ENCODE data around the gene TARDBP. TPM values are rescaled to one million over a fixed set of nuclear protein-coding genes. Genes with fewer than 3 reads are reported as not detected.

Gene TARDBP
- 190 and 202 TPM in 2 replicates for total RNA-seq

- Mint-ChIP-seq H3K27me3 (ENCODE audit: low read depth) (no peaks in the 10 kb centered on the region), H3K27ac (peak within 1 kb of the TSS; percentile 98), H3K4me3 (ENCODE audit: low read depth) (peak within 1 kb of the TSS; percentile 94), H3K9me3 (no peaks in the 10 kb centered on the region), H3K36me3 (ENCODE audit: low read depth) (peaks cover 38% of the 10 kb centered on the region), H3K4me1 (ENCODE audit: low read depth) (peaks cover 19% of the 10 kb centered on the region)
- DNase-seq (ENCODE audit: low spot score), result peak; percentile 89
- intact Hi-C loops (cut with micrococcal nuclease), result loop anchor here (2.0 to 10.0 kb wide), 3 partner anchors 52 to 515 kb away; partner anchors contain the start of genes MTOR and SRM
Observed at GRCh38 chr1:11012260-11013159, at the start of gene TARDBP. TSS of gene TARDBP (plus strand) at chr1:11012654. CDS start at chr1:11013728, 1,074 bp downstream.

- no peak overlapping the region for H3K4me3 Mint-ChIP-seq (ENCODE audit: low read depth)
- H3K36me3 Mint-ChIP-seq (ENCODE audit: low read depth), result no peaks in the 10 kb centered on the region
- peaks cover 16% of the 10 kb centered on the region for H3K4me1 Mint-ChIP-seq (ENCODE audit: low read depth)
- intact Hi-C loops (cut with micrococcal nuclease), result no loop called here
- H3K27ac Mint-ChIP-seq, result no peak overlapping the region
- no peaks in the 10 kb centered on the region for H3K9me3 Mint-ChIP-seq
- DNase-seq (ENCODE audit: low spot score), result no peak
- H3K27me3 Mint-ChIP-seq (ENCODE audit: low read depth), result peaks cover 37% of the 10 kb centered on the region
Observed at GRCh38 chr1:10965546-10966226, 46.8 kb upstream of the TARDBP start.

GRCh38 chr1:10967090-10967489 lies 45.4 kb upstream of the TARDBP start:
- no peak overlapping the region for H3K4me3 Mint-ChIP-seq (ENCODE audit: low read depth)
- no peaks in the 10 kb centered on the region for H3K9me3 Mint-ChIP-seq
- intact Hi-C loops (cut with micrococcal nuclease), result no loop called here
- H3K4me1 Mint-ChIP-seq (ENCODE audit: low read depth), result peaks cover 13% of the 10 kb centered on the region
- H3K27ac Mint-ChIP-seq, result no peak overlapping the region
- H3K27me3 Mint-ChIP-seq (ENCODE audit: low read depth), result peaks cover 36% of the 10 kb centered on the region
- H3K36me3 Mint-ChIP-seq (ENCODE audit: low read depth), result no peaks in the 10 kb centered on the region
- DNase-seq (ENCODE audit: low spot score), result no peak

DNA sequence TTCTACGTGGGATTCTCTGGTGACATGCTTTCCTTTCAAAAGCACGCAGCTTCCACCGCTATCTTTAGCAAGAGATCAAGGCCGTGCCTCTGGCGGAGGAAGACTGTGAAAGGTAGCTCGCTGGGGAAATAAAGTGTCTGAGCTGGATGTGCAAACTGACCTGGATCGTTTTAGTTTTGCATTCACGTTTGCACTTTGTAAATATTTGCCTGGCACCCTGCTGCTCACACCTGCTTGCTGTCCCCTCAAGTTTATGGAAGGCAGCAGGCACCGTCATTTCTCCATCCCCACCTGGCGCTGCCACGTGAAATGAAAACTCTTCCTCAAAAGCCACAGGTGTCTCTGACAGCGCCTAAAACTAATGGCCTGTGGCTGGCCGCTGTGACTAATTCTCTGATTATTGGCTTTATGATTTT lies 44.0 kb upstream of the TARDBP start:
- no peak overlapping the region for H3K27ac Mint-ChIP-seq
- H3K4me1 Mint-ChIP-seq (ENCODE audit: low read depth), result peaks cover 13% of the 10 kb centered on the region
- H3K4me3 Mint-ChIP-seq (ENCODE audit: low read depth), result no peak overlapping the region
- H3K9me3 Mint-ChIP-seq, result no peaks in the 10 kb centered on the region
- no peaks in the 10 kb centered on the region for H3K36me3 Mint-ChIP-seq (ENCODE audit: low read depth)
- intact Hi-C loops (cut with micrococcal nuclease), result no loop called here
- H3K27me3 Mint-ChIP-seq (ENCODE audit: low read depth), result peaks cover 29% of the 10 kb centered on the region
- no peak for DNase-seq (ENCODE audit: low spot score)

GRCh38 chr1:10969267-10969970 lies 43.0 kb upstream of the TARDBP start:
- Mint-ChIP-seq H3K4me3 (ENCODE audit: low read depth) (no peak overlapping the region), H3K4me1 (ENCODE audit: low read depth) (peaks cover 13% of the 10 kb centered on the region), H3K36me3 (ENCODE audit: low read depth) (no peaks in the 10 kb centered on the region), H3K9me3 (no peaks in the 10 kb centered on the region), H3K27ac (no peak overlapping the region), H3K27me3 (ENCODE audit: low read depth) (peaks cover 20% of the 10 kb centered on the region)
- intact Hi-C loops (cut with micrococcal nuclease), result no loop called here
- no peak for DNase-seq (ENCODE audit: low spot score)

GRCh38 chr1:10969971-10970332 lies 42.5 kb upstream of the TARDBP start:
- no peak overlapping the region for H3K4me3 Mint-ChIP-seq (ENCODE audit: low read depth)
- H3K36me3 Mint-ChIP-seq (ENCODE audit: low read depth), result no peaks in the 10 kb centered on the region

GRCh38 chr1:10973552-10973951 lies 38.9 kb upstream of the TARDBP start:
- Mint-ChIP-seq H3K4me1 (ENCODE audit: low read depth) (no peaks in the 10 kb centered on the region), H3K4me3 (ENCODE audit: low read depth) (no peak overlapping the region), H3K36me3 (ENCODE audit: low read depth) (no peaks in the 10 kb centered on the region), H3K9me3 (no peaks in the 10 kb centered on the region), H3K27ac (no peak overlapping the region), H3K27me3 (ENCODE audit: low read depth) (peaks cover 10% of the 10 kb centered on the region)
- no peak for DNase-seq (ENCODE audit: low spot score)
- intact Hi-C loops (cut with micrococcal nuclease), result no loop called here

More at GRCh38 chr1:10969971-10970332, 42.5 kb upstream of the TARDBP start:
- Mint-ChIP-seq H3K27ac (no peak overlapping the region), H3K9me3 (no peaks in the 10 kb centered on the region), H3K4me1 (ENCODE audit: low read depth) (peaks cover 10% of the 10 kb centered on the region), H3K27me3 (ENCODE audit: low read depth) (peaks cover 18% of the 10 kb centered on the region)
- DNase-seq (ENCODE audit: low spot score), result no peak
- intact Hi-C loops (cut with micrococcal nuclease), result no loop called here

DNA sequence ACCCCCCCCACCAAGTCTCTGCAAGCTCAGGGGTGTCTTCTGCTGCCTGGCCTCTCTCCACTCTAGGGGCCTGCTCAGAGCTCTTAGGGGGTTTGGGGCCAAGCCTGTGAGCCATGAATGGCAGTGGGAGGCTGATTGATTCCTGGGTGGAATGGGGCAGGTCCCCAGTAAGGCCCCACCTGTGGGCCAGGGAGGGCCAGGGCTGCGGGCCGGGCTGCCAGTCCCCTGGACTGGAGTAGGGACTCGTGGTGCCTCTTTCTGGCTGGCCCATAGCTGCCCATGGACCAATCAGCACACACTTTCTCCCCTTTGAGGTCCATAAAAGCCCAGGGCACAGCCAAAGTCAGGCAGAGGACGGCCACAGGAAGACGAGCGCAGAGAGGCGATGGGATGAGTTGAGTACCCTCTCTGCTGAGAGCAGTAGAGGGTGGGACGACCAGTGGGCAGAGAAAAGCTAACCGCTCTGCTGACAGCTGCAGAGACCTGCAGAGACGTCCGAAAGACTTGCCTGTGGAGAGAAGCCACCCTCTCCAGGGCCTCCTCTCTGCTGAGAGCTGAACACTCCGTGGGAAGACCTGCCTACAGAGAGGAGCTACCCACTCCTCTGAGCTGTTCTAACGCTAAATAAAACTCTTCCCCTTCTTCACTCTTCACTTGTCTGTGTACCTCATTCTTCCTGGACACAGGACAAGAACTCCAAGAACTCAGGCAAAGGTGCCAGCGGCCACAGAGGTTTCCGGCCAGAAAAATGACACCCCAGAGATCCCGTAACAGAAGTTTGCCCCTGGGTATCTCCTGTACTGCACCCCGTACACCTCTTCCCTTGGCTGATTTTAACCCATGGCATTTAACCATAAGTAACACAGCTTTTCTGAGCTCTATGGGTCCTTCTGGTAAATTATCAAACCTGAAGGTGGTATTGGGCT lies 38.2 kb upstream of the TARDBP start:
- H3K36me3 Mint-ChIP-seq (ENCODE audit: low read depth), result no peaks in the 10 kb centered on the region

DNA sequence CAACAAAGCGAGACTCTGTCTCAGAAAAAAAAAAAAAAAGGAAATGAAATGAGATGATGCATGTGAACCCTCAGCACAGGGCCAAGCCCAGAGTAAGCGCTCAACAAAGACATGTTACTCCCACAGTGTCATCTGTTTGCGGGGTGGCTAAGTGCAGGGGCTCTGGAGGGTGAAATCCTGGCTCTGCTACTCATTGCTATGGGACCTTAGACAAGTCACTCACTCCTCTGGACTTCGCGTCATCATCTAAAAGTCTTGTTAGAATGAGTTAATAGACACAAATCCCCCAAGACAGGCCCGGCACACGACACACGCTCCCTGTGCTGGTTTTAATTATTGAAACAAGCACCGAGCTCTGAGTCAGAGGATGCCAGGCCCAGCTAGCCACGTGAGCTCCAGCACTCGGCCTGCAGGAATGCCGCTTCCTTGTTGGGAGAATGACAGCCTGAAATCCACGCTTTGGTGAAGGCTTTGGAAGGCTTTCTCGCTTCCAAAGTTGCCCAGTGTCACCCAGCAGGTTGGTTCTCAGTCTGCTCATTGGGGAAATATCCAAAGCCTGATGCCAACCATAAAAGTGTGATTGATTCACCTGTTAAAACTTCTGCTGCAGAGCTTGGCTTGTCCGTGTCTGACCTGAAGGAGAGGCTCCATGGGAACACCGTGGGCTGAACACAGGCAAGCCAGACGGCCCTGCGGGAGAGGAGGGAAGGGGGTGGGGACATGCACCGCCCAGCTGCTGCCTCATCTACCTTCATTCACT lies 36.7 kb upstream of the TARDBP start:
- H3K27ac Mint-ChIP-seq, result no peak overlapping the region
- H3K4me3 Mint-ChIP-seq (ENCODE audit: low read depth), result no peak overlapping the region
- no peaks in the 10 kb centered on the region for H3K9me3 Mint-ChIP-seq
- DNase-seq (ENCODE audit: low spot score), result no peak
- intact Hi-C loops (cut with micrococcal nuclease), result no loop called here
- no peaks in the 10 kb centered on the region for H3K36me3 Mint-ChIP-seq (ENCODE audit: low read depth)
- H3K27me3 Mint-ChIP-seq (ENCODE audit: low read depth), result peaks cover 20% of the 10 kb centered on the region
- H3K4me1 Mint-ChIP-seq (ENCODE audit: low read depth), result no peaks in the 10 kb centered on the region

More for the DNA sequence above, 38.2 kb upstream of the TARDBP start:
- Mint-ChIP-seq H3K4me1 (ENCODE audit: low read depth) (no peaks in the 10 kb centered on the region), H3K27me3 (ENCODE audit: low read depth) (peaks cover 14% of the 10 kb centered on the region), H3K9me3 (no peaks in the 10 kb centered on the region), H3K4me3 (ENCODE audit: low read depth) (no peak overlapping the region), H3K27ac (no peak overlapping the region)
- intact Hi-C loops (cut with micrococcal nuclease), result no loop called here
- no peak for DNase-seq (ENCODE audit: low spot score)

- no peak overlapping the region for H3K27ac Mint-ChIP-seq
- no peak for DNase-seq (ENCODE audit: low spot score)
- no peaks in the 10 kb centered on the region for H3K36me3 Mint-ChIP-seq (ENCODE audit: low read depth)
- no peaks in the 10 kb centered on the region for H3K4me1 Mint-ChIP-seq (ENCODE audit: low read depth)
- intact Hi-C loops (cut with micrococcal nuclease), result no loop called here
- H3K9me3 Mint-ChIP-seq, result no peaks in the 10 kb centered on the region
- H3K4me3 Mint-ChIP-seq (ENCODE audit: low read depth), result no peak overlapping the region
- H3K27me3 Mint-ChIP-seq (ENCODE audit: low read depth), result peaks cover 24% of the 10 kb centered on the region
Observed at GRCh38 chr1:10978719-10979118, 33.7 kb upstream of the TARDBP start.

GRCh38 chr1:10979483-10979920 lies 33.0 kb upstream of the TARDBP start:
- no peak for DNase-seq (ENCODE audit: low spot score)
- no peak overlapping the region for H3K4me3 Mint-ChIP-seq (ENCODE audit: low read depth)
- H3K36me3 Mint-ChIP-seq (ENCODE audit: low read depth), result no peaks in the 10 kb centered on the region
- intact Hi-C loops (cut with micrococcal nuclease), result no loop called here
- peaks cover 24% of the 10 kb centered on the region for H3K27me3 Mint-ChIP-seq (ENCODE audit: low read depth)
- no peaks in the 10 kb centered on the region for H3K4me1 Mint-ChIP-seq (ENCODE audit: low read depth)
- H3K9me3 Mint-ChIP-seq, result no peaks in the 10 kb centered on the region
- H3K27ac Mint-ChIP-seq, result no peak overlapping the region

Data from activated T-helper 2 cell treated with anti-CD3 and anti-CD28 coated beads, Interferon-gamma antibody, Interleukin-2, Interleukin-4, amounts not matched to agents 10 μg/mL and 5 μg/mL and 100 μg/mL, durations not matched to agents 14 hours and 24 hours and 36 hours (primary cell).